ENCODE measurements around the gene LILRA6.

GRCh38 chr19:54247106-54247930, 4.7 kb upstream of the LILRA6 start:
- TF ChIP-seq EZH2phosphoT487 (IDR thresholded peaks at IDR 0.05; ENCODE audit: low read depth) (no peak), CTCF (IDR thresholded peaks at IDR 0.05; ENCODE audit: low read depth, low read length) (no peak)

Measured in OCI-LY3 (cell line).